Measurements from ENCODE around the gene MGME1. TPM values are rescaled to one million over a fixed set of nuclear protein-coding genes. Genes with fewer than 3 reads are reported as not detected.
A peak's percentile ranks its signal among the peaks of the same experiment; 100 is the strongest.

Gene MGME1
- total and polyA plus RNA-seq, 9 of the 15 experiments (the other 6 are each of a cell fraction or from before 2014, with no cell fraction given), result 13.4 to 45.1 (median 30.6) TPM

DNA sequence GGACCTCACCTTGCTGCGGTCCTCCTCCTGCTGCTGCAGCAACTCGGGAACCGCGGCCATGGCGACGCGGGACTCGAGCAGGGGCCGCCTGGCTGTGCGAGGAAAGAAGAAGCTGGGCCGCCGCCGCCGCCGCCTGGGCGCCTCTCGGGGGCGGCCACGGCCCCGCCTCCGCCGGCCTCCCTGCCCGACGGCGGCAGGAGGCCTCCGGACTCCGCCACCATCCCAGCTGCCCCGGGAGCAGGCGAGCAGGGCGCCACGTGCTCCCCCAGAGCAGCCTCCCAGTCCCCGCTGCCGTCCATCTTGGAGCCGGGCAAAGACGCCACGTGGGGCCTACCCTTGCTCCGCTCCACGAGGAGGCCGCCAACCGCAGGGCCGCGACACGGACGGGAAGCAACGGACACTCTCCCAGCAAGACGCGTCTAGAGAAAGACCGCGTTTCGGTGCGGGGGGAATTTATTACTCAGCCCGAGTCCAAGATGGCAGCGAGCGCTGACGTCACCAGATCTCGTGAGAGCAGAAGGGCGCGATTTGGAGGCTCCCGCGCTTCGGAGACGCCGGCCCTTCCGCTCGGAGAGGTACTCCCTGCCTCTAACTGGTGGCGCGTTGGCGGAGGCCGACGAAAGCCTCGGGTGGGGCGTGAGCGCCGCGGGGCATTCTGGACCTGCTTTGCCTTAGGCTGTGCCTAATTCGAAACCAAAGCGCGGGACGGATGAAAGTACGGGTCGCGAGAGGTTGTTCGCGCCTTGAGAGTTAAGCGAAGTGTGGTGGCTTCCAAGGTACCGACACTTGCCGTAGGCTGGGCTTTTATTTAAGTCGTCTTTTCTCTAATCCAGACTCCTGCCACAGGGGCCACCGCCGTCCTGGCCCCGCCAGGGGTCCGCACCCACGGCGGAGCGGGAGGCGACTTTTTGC, at the start of gene MGME1, which contains the start of gene SNX5 (continued):
- TF ChIP-seq, protein P1, sequence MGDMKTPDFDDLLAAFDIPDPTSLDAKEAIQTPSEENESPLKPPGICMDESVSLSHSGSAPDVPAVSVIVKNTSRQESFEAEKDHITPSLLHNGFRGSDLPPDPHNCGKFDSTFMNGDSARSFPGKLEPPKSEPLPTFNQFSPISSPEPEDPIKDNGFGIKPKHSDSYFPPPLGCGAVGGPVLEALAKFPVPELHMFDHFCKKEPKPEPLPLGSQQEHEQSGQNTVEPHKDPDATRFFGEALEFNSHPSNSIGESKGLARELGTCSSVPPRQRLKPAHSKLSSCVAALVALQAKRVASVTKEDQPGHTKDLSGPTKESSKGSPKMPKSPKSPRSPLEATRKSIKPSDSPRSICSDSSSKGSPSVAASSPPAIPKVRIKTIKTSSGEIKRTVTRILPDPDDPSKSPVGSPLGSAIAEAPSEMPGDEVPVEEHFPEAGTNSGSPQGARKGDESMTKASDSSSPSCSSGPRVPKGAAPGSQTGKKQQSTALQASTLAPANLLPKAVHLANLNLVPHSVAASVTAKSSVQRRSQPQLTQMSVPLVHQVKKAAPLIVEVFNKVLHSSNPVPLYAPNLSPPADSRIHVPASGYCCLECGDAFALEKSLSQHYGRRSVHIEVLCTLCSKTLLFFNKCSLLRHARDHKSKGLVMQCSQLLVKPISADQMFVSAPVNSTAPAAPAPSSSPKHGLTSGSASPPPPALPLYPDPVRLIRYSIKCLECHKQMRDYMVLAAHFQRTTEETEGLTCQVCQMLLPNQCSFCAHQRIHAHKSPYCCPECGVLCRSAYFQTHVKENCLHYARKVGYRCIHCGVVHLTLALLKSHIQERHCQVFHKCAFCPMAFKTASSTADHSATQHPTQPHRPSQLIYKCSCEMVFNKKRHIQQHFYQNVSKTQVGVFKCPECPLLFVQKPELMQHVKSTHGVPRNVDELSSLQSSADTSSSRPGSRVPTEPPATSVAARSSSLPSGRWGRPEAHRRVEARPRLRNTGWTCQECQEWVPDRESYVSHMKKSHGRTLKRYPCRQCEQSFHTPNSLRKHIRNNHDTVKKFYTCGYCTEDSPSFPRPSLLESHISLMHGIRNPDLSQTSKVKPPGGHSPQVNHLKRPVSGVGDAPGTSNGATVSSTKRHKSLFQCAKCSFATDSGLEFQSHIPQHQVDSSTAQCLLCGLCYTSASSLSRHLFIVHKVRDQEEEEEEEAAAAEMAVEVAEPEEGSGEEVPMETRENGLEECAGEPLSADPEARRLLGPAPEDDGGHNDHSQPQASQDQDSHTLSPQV (IDR thresholded peaks at IDR 0.05), result 0 out of 2 replicates have a peak, but pooled peaks have one; percentile 8
- TF ChIP-seq ZNF830 (CRISPR knock-in tag; IDR thresholded peaks at IDR 0.05) (no peak), ZNF146 (CRISPR knock-in tag; IDR thresholded peaks at IDR 0.05; ENCODE audit: unreplicated experiment) (no peak), CCAR2 (IDR thresholded peaks at IDR 0.05; ENCODE audit: low read depth, low read length) (no peak), NCOR1 (IDR thresholded peaks at IDR 0.05) (no peak; the same call in 1 of the 2 replicates), ZNF280B (CRISPR knock-in tag; IDR thresholded peaks at IDR 0.05) (no peak), ZNF197 (CRISPR knock-in tag; IDR thresholded peaks at IDR 0.05; ENCODE audit: low read depth) (0 out of 2 replicates have a peak, but pooled peaks have one; percentile 7), FOXJ2 (tag; IDR thresholded peaks at IDR 0.05) (0 out of 2 replicates have a peak, but pooled peaks have one; percentile 13), HNRNPK (IDR thresholded peaks at IDR 0.05; ENCODE audit: low read depth, low read length, poor library complexity, severe bottlenecking) (no peak), ZNF347 (CRISPR knock-in tag; IDR thresholded peaks at IDR 0.05; ENCODE audit: low read depth) (no peak), ELF2 (CRISPR knock-in tag; IDR thresholded peaks at IDR 0.05) (no peak), UBTF (IDR thresholded peaks at IDR 0.05; ENCODE audit: borderline replicate concordance in 1 of 2, low read depth in 2 of 2, low read length in 2 of 2) (peak; percentile 78 to 95; a peak in 3 of 4 replicates), SMAD2 (IDR thresholded peaks at IDR 0.05; ENCODE audit: low read depth, low read length) (no peak), SREBF1 (IDR thresholded peaks at IDR 0.05; ENCODE audit: borderline replicate concordance, low read depth, low read length) (no peak), KAT7 (CRISPR knock-in tag; IDR thresholded peaks at IDR 0.05; ENCODE audit: borderline replicate concordance) (peak; percentile 66; the same call in 1 of the 2 replicates), FOXK1 (CRISPR knock-in tag; IDR thresholded peaks at IDR 0.05; ENCODE audit: borderline replicate concordance) (no peak), SMAD3 (CRISPR knock-in tag; conservative IDR thresholded peaks at IDR 0.05) (no peak)
- TF ChIP-seq, protein P2, sequence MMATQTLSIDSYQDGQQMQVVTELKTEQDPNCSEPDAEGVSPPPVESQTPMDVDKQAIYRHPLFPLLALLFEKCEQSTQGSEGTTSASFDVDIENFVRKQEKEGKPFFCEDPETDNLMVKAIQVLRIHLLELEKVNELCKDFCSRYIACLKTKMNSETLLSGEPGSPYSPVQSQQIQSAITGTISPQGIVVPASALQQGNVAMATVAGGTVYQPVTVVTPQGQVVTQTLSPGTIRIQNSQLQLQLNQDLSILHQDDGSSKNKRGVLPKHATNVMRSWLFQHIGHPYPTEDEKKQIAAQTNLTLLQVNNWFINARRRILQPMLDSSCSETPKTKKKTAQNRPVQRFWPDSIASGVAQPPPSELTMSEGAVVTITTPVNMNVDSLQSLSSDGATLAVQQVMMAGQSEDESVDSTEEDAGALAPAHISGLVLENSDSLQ (IDR thresholded peaks at IDR 0.05), result no peak
